ENCODE results near the gene TNFAIP1.

DNA sequence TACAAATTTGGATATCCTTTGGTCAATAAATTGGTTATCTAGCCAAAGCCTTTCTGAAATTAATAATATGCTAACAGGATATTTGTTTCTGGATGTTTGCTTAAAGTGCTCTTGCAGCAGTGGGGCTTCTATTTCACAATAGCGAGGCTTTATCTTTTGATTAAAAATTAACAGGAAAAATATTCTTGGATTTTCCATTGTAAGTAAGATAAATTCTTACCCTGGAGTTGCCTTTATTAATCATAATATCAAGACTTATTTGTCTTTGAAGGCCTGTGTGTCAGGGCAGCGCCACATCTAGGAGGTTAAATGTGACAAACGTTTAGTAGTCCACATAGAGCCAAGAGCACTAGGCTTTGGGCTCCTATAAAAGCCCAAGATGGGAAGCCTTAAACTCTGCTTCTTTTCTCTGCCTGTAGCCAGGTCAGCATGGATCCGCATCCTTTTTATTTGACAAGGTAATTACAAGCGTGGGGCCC, 11.3 kb upstream of the TNFAIP1 start:
- TF ChIP-seq, protein P1, sequence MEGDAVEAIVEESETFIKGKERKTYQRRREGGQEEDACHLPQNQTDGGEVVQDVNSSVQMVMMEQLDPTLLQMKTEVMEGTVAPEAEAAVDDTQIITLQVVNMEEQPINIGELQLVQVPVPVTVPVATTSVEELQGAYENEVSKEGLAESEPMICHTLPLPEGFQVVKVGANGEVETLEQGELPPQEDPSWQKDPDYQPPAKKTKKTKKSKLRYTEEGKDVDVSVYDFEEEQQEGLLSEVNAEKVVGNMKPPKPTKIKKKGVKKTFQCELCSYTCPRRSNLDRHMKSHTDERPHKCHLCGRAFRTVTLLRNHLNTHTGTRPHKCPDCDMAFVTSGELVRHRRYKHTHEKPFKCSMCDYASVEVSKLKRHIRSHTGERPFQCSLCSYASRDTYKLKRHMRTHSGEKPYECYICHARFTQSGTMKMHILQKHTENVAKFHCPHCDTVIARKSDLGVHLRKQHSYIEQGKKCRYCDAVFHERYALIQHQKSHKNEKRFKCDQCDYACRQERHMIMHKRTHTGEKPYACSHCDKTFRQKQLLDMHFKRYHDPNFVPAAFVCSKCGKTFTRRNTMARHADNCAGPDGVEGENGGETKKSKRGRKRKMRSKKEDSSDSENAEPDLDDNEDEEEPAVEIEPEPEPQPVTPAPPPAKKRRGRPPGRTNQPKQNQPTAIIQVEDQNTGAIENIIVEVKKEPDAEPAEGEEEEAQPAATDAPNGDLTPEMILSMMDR (IDR thresholded peaks at IDR 0.05), result no peak
- TF ChIP-seq EP300 (IDR thresholded peaks at IDR 0.05), result no peak

Measured in gastroesophageal sphincter (tissue), 3 donors.